ENCODE results near the gene KANSL1. TPM values are rescaled to one million over a fixed set of nuclear protein-coding genes. Genes with fewer than 3 reads are reported as not detected.

Gene KANSL1
- total and polyA plus RNA-seq, 9 of the 15 experiments (the other 6 are each of a cell fraction or from before 2014, with no cell fraction given), result 3.6 to 55.4 (median 31.8) TPM

DNA sequence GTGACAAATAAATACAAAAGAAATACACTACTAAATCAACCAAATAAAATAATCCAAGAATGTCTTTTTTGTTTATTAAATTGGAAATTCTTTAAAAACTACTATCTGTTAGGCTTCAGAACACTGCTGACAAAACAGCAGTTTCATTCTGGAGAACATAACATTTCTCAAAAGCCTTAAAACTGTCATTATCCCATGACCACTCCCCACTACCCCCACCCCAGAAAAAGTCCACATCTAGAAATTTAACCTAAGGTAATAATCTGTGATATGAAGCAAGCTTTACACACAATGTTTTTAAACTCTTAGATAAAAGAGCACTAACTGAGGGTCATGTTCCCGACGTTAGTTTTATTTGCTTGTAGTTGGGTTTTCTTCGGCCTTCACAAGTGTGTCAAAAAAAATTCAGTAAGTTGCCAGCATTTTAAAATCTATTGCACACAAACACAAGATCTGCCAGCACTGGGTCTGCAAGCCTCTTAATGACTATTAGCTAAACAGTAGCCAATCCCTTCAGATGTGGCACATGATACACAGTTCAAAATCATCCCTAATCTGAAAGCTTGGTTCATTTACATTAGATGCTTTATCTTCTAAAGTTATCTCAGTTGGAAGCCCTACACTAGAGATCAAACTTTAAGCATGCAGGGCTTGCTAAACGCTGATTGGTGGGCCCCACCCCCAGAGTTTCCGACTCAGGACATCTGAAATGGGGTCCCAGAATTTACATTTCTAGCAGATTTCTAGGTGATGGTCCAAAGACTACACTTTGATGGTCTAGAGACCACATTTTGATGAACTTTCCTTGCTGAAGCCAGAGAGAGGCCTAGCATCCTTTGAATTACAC lies 75.2 kb downstream of the KANSL1 start:
- FAIRE-seq, result no peak
- intact Hi-C loops (cut with micrococcal nuclease), result no loop called here

GRCh38 chr17:46117117-46117516 lies 76.1 kb downstream of the KANSL1 start:
- Histone ChIP-seq H3K4me2 (ENCODE audit: insufficient read depth, low read length) (no peak overlapping the region), H2AFZ (ENCODE audit: low read depth, low read length) (no peak overlapping the region), H4K20me1 (replicated peaks; ENCODE audit: control insufficient read depth, insufficient read depth, low read length) (peaks cover 37% of the 10 kb centered on the region), H3K79me2 (ENCODE audit: control insufficient read depth, insufficient read depth, low read length) (peaks cover 99% of the 10 kb centered on the region), H3K36me3 (ENCODE audit: control insufficient read depth, insufficient read depth, low read length) (no peaks in the 10 kb centered on the region), H3K27ac (ENCODE audit: extremely low read depth, low read depth, low read length) (no peak overlapping the region), H3K9me1 (ENCODE audit: control insufficient read depth, insufficient read depth, low read length) (peaks cover 4% of the 10 kb centered on the region), H3K9ac (ENCODE audit: insufficient read depth in 1 of 2, low read depth in 2 of 2, low read length in 2 of 2) (no peak overlapping the region), H3K9me3 (replicated peaks; ENCODE audit: control insufficient read depth, insufficient read depth, low read depth, low read length) (no peaks in the 10 kb centered on the region), H3K4me1 (replicated peaks in 1 of 2; ENCODE audit: control insufficient read depth in 2 of 2, insufficient read depth in 2 of 2, low read length in 2 of 2) (peaks cover 20 to 23% of the 10 kb centered on the region in 2 experiments; a peak in 3 of 5 replicates), H3K4me3 (no peak overlapping the region), H3K27me3 (ENCODE audit: control insufficient read depth in 2 of 2, insufficient read depth in 2 of 2, low read length in 2 of 2) (no peaks in the 10 kb centered on the region)
- WGBS (ENCODE audit: insufficient coverage, low coverage, missing lambda C conversion rate), result 63% methylated on average over 3 of the region's 3 CpGs
- ATAC-seq (no peak), DNase-seq (ENCODE audit: extremely low read depth in 1 of 4, low spot score in 3 of 4) (no peak), FAIRE-seq (no peak)
- no TSS peak for BruUV-seq (replicated peaks)
- in situ Hi-C loops (cut with MboI) (no loop called here), intact Hi-C loops (cut with micrococcal nuclease) (no loop called here)
- POLR2A ChIA-PET, result interaction anchor here (0.6 to 5.7 kb wide), 9 partner anchors 8 to 58 kb away, joined by 3 to 29 read pairs (median 5); no protein-coding TSS in a partner anchor
- TF ChIP-seq CTCFL (IDR thresholded peaks at IDR 0.05; ENCODE audit: borderline replicate concordance, insufficient read depth, low read depth, low read length, poor library complexity, severe bottlenecking), result no peak
- peak; percentile 39 for TF ChIP-seq L3MBTL2 (IDR thresholded peaks at IDR 0.05)
- CTCF ChIA-PET (ENCODE audit: low intra/inter-chr PET ratio), result no interaction called here

More for the DNA sequence above, 75.2 kb downstream of the KANSL1 start:
- CTCF ChIA-PET (ENCODE audit: low intra/inter-chr PET ratio), result no interaction called here
- Histone ChIP-seq H3K4me2 (ENCODE audit: insufficient read depth, low read length) (no peak overlapping the region), H3K9me3 (replicated peaks; ENCODE audit: control insufficient read depth, insufficient read depth, low read depth, low read length) (no peaks in the 10 kb centered on the region), H3K9me1 (ENCODE audit: control insufficient read depth, insufficient read depth, low read length) (peaks cover 7% of the 10 kb centered on the region), H4K20me1 (replicated peaks; ENCODE audit: control insufficient read depth, insufficient read depth, low read length) (peaks cover 43% of the 10 kb centered on the region), H3K27me3 (ENCODE audit: control insufficient read depth in 2 of 2, insufficient read depth in 2 of 2, low read length in 2 of 2) (no peaks in the 10 kb centered on the region), H2AFZ (ENCODE audit: low read depth, low read length) (no peak overlapping the region), H3K27ac (ENCODE audit: extremely low read depth, low read depth, low read length) (no peak overlapping the region), H3K9ac (ENCODE audit: insufficient read depth in 1 of 2, low read depth in 2 of 2, low read length in 2 of 2) (no peak overlapping the region), H3K36me3 (ENCODE audit: control insufficient read depth, insufficient read depth, low read length) (no peaks in the 10 kb centered on the region), H3K79me2 (ENCODE audit: control insufficient read depth, insufficient read depth, low read length) (peaks cover 99% of the 10 kb centered on the region), H3K4me1 (replicated peaks in 1 of 2; ENCODE audit: control insufficient read depth in 2 of 2, insufficient read depth in 2 of 2, low read length in 2 of 2) (peaks cover 16 to 23% of the 10 kb centered on the region in 2 experiments; a peak in 4 of 5 replicates), H3K4me3 (no peak overlapping the region)
- 18% methylated on average over 5 of the region's 5 CpGs for WGBS (ENCODE audit: insufficient coverage, low coverage, missing lambda C conversion rate)
- DNase-seq (ENCODE audit: extremely low read depth in 1 of 4, low spot score in 3 of 4), result peak in 2 of 4 experiments; percentile 64 to 68
- no peak for ATAC-seq
- POLR2A ChIA-PET, result interaction anchor here (1.4 to 5.7 kb wide), 4 partner anchors 8 to 33 kb away, joined by 5 to 29 read pairs (median 19); no protein-coding TSS in a partner anchor
- no TSS peak for BruUV-seq (replicated peaks)
- TF ChIP-seq TEAD2 (tag; IDR thresholded peaks at IDR 0.05) (0 out of 2 replicates have a peak, but pooled peaks have one; percentile 26), ZNF780A (CRISPR knock-in tag; IDR thresholded peaks at IDR 0.05) (no peak), MIER1 (IDR thresholded peaks at IDR 0.05; ENCODE audit: low read depth) (0 out of 2 replicates have a peak, but pooled peaks have one; percentile 50), ILF3 (IDR thresholded peaks at IDR 0.05; ENCODE audit: borderline replicate concordance) (0 out of 2 replicates have a peak, but pooled peaks have one; percentile 9)
- in situ Hi-C loops (cut with MboI), result no loop called here

All from K562 (cell line).